NCI-H146 (cell line): ENCODE measurements around the gene MYO7B.
"Not testable (repeated sequence)": the region's sequence is repeated elsewhere in the genome, so short reads cannot be mapped to it uniquely, and the experiment has no call there.

Experiments
- DNase-seq: peaks from one replicate; lab custom pipeline; 2025; lab: John Stamatoyannopoulos, UW

The MYO7B gene

DNA sequence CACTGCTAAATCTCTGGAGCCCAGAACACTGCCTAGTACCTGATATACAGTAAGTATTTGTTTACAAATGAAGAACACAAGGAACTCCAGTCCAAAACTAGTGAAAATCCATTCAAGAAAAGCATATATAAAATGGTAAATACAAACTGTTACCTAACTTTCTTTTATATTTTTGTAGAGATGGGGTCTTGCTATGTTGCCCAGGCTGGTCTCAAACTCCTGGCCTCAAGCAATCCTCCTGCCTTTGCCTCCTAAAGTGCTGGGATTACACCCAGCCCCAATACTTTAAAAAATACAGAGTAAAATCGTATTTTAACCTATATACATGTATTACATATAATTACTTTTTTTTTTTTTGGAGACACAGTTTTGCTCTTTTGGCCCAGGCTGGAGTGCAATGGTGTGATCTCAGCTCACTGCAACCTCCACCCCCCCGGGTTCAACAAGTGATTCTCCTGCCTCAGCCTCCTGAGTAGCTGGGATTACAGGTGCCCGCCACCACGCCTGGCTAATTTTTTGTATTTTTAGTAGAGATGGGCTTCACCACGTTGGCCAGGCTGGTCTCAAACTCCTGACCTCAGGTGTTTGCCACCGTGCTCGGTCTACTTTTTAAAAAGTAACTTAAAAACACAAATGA lies 11.2 kb upstream of the MYO7B start:
- not testable (repeated sequence) for DNase-seq

DNA sequence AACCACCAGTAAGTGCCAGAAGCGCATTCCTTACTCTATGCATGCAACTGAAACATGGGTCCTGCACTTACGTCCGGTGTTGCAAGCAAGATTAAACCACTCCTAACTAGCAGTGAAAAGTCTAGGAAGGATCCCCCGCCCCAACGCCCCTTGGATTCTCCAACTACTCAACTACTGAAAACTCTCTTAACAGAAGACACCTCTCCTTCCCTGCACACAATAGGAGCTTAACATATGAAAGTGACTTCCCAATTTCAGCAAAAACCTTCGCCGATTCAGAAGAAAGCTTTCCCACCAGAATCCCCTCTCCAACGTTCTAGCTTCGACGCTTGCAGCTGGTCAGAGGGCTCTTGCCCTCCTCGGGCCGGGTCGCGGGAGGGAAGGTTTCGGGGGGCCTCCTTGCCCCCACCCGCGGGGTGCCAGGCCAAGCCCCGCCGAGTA lies 9.8 kb upstream of the MYO7B start:
- peak; percentile 56 for DNase-seq

DNA sequence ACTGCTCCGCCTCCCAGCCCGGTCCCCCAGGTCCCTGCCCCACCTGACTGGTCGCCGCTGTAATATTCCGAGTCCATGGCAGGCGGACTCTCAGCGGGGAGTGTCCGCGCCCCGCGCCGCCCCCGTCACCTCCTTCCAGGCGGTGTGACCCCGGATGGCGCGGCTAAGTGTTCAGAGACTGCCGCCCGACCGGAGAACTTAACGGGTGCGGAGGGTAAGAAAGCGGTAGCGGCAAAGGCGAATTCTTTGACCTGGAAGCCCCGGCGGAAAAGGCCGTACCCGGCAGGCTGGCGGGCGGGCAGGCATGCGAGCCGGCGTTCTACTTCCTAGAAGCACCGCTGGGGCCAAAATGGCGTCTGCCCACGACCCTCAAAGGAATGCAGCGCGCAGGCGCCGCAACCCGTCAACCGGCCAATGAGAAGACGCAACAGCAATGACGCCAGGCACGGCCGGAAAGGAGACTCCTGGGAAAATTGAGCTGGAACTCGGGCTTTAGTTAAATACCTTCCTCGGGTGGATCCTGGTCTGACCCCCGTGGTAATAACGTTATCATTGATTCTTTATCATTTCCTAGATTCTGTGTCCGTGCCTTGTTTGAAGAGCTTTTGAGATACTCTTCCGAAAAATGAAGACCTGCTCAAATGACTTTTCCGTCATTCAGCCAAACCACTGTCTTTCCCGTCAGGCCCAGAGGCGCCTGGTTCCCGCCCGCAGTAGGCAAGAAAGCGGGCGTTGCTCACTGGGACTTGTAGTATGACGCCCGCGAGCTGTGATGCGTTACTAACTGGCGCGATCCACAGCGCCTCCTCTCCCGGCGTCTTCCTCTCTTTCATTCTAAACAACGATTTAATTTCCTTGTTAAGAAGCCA lies 9.1 kb upstream of the MYO7B start, which contains the start of gene IWS1:
Gene IWS1 (minus strand): TSS at position 358 of the 869 bp plus-strand sequence. CDS start 281 bp downstream, at position 77.
- DNase-seq, result peak; percentile 98

DNA sequence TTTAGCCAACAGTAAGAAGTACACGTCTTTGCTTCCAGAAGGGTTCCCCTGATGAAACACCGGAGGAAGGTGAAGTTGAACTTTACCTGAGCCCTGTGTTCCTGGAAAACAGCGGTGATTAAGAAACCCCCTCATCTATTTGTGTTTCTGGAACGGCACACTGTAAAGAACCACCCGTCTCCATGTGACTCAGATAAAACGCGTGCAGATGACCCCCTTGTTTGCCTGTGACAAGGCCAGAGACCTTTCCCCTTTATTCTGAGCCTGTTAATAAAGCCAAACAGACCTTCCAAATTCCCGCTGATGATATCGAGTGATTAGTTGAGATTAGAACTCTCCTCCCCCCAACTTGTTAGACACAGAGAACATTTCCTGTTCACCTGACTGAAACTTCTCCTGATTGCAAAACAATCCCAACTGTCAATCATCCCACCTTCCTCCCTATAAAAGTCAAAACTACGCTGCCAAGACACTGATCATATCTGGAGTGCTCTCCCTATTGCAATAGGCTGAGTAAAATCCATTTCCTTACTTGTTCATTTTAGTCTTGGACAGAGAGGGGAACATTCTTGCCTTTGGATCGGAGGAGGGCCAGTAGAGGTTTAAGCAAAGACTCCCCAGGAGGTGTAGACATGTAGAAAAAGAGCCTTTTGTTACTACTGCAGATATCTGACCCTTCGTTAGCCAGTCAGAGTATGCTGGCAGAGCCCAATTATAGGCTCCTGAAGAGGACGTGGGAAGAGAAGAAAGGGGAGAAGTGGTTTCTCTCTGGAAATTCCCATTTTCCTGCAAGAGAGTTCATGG lies 8.3 kb upstream of the MYO7B start:
- DNase-seq, result peak; percentile 71

DNA sequence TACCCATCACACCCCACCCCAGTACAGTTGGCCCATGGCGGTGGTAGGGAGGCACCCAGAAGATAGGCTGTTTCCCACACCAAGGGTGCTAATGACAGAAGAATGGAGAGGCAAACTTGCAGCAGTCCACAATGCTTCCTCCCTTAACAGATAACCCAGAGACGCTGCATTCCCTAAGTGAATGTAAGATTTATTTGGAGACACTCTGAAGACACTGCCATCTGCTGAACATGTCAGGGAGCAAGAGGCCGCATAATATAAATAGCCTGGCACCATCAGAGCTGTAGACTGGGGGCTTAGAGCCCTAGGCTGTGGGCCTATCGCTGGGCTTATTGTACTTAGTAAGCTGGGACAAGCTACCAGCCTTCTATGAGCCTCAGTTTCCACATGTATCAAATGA lies 7.0 kb upstream of the MYO7B start:
- DNase-seq, result no peak

DNA sequence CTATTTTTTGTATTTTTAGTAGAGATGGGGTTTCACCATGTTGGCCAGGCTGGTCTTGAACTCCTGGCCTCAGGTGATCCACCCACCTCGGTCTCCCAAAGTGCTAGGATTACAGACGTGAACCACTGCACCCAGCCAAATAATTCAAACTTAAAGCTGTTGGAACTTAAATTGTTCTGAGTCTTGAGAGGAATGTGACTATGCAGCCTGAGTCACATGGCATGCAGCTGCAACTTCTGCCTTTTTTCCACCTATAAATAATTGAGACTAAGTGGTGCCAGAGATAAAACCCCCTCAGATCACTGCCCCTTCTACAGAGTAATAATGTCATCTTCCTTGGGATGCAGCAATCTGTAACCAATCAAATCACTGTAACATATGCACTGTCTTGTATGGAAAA lies 6.1 kb upstream of the MYO7B start:
- not testable (repeated sequence) for DNase-seq

DNA sequence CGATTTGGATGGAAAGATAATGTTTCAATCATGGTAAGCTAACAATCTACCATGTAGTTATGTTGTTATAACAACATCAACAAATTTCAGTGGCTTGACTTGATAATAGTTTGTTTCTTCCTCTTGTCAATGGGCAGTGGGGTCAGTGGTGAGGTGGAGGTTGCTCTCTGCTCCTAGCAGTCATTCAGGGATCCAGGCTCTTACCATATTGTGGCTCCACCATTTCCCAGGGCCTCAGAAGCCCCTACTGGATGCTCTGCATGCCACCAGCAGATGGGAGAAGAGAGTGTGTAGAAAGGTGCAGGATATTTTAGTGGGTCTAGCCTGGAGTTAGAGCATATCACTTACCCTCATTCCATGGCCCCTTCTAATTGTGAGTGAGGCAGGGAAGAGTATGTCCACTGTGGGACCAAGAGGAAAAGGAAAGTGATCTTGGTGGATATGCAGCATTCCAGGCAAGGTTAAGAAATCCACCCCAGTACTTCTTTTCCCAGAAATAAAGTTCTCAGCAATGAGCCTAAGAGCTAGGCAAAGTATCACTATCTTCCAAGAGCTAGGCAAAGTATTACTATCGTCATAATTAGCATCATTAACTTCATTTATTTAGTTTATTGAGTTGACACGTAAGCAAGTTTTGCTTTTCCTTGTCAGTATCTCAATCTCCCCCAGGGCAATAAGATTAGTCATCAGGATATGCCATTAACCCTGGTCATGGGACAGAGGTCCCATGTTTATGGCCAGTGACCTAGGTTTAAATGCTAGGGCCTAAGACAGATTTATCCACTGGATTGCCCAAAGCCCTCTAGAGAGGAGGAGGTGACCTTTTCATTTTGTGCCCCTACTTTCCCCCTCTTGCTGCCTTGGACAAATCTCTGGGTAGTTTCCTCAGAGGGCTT lies 5.0 kb upstream of the MYO7B start:
- DNase-seq, result no peak

DNA sequence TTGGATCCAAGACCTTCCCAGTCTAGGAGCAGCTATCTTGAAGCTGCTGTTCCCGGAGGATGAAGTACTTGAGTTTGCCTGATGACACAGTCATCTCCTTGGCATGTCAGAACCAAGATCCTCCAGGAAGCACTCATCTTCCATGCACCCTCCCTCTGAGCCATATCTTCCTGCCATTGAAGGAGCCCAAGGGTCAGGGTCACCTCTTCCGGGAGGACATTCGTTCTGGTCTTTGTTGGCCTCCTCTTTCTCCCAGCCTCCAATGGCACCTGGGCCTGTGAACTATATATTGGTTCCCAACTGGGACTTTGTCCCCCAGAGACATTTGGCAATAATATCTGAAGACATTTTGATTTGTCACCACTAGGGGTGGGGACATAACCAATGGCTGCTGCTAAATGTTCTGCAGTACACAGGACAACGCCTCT lies 4.2 kb upstream of the MYO7B start:
- DNase-seq, result no peak

DNA sequence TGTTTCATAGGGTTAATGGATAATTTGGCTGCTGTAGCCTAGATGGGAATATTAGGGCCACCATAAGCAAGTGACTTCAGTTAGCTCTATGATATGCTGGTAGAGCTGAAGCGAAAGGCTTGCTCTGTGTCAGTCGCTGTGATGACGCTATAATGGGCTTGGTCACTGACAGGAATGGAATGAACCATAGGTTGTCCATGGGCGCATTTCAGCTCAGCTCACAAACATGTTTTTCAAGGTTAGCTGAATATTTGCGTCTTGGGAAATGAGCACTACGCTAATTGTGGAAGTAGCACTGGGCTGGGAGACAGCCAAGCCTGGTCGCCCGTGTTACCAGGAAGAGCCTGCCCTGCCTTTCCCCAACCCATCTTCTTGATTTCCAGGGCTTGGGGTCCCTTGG lies 3.2 kb upstream of the MYO7B start:
- no peak for DNase-seq

DNA sequence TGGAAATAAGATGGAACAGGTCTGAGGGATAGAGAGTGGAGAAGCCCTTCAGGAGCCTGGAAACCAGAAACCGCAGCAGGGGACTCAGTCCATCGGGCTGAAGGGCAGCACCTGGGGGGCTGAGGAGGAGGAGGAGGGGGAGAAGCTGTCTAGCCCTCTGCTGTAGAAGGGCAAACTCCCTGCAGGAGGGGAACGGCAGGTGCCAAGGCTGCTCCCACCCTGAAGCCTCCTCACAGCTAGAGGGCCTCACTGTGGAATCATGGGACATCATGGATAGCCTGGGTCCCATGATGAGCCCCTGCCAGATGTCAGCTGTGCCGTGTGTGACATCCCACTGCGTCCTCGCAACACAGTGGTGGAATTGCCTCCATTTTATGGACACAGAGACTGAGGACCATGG lies 435 bp downstream of the MYO7B start:
- DNase-seq, result peak; percentile 75

DNA sequence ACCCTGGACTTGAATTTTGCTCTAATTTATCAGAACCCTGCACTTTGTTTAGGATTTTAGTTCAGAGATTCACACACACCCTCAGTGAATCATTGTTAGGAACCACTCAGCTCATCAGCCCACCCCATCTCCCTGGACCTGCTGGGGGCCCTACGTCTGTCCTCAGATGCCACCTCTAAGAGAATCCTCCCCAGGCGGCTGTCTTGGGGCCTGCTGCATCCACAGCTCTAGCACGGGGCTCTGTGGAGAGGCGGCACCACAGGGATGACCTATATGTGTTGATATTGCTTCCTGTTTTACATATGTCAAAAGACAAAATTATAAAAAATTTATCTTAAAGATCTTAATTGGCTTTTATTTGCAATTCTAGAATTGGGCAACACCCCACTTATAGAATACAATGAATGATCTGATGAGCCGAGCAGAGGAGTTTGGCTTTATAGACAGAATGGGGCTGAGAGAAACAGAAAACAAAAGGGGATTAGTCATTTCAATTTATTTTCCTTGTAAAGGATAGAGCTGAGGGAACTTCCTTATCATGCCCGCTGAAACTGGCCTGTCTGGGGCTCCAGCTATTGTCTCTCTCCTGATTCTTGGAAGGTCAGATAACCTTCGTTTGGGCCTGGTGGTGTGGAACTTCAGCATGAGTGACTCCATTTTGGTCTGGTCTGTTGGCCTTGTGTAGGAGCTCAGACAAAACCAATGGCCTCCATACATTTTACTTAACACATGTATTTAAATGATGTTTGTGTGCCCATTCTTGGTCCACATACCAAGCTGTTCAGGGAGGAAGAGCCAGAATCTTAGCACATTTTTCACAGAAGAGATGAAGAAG lies 1.4 kb downstream of the MYO7B start:
- no peak for DNase-seq

DNA sequence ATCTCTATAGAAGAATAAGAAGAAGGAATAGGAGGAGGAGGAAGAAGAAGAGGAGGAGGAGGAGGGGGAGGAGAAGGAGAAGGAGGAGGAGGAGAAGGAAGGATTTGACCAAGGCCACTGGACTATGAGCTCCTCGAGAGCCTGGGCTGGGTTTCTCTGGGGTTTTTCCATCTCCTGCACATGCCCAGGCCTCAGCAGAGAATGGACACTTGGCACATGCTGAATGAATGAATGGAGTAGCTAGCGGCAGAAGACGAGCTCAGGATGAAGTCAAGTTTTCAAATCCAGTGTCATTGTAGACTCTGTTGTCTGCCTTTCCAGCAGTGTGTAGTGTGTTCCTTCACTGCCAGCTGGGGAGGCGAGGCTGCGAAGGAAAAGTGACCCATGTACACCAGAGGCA lies 2.2 kb downstream of the MYO7B start:
- no peak for DNase-seq

DNA sequence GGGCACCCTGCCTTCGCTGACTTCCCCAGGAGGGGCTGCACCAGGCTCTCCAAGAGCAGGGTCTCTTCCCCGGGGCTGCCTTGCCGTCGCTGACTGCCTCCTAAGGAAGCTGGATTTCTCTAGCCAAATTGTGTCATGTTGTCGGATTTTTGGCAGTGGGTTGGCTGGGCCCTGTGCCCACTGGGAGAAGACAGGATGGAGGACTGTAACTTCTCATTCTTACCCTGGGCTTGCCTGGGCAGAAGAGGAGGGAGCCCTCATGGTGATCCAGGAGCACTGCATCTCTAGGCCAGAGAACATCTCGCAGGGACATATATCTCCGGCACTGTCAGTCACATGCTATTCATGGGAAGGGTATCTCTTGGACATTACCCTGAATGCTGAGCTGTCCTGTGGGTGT lies 6.3 kb downstream of the MYO7B start:
- DNase-seq, result no peak

DNA sequence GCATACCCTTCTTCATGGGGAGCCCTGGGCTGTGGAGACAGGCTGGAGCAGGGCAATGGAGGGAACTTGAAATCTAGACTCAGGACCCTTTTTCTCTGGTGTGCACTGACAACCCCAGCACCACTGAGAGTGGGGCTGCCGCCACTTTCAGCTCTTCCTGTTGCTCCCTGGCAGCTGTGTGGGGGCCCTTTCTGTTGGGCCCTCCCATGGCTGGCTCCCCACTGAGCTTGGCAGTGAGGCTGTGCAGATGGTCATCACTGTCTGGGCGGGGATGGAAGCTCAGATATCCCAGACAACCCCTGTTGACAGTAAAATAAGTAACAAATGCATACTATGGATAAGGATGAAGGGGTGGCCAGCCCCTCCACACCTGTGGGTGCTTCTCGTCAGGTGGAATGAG lies 6.7 kb downstream of the MYO7B start:
- peak; percentile 74 for DNase-seq

DNA sequence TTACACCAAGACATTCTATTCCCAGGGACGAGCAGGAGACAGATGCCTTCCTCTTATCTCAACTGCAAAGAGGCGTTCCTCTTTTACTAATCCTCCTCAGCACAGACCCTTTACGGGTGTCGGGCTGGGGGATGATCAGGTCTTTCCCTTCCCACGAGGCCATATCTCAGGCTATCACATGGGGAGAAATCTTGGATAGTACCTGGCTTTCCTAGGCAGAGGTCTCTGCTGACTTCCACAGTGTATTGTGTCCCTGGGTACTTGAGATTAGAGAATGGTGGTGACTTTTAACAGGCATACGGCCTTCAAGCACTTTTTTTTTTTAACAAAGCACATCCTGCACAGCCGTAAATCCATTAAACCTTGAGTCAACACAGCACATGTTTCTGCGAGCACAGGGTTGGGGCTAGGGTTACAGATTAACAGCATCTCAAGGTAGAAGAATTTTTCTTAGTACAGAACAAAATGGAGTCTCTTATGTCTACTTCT lies 7.6 kb downstream of the MYO7B start:
- peak; percentile 54 for DNase-seq

DNA sequence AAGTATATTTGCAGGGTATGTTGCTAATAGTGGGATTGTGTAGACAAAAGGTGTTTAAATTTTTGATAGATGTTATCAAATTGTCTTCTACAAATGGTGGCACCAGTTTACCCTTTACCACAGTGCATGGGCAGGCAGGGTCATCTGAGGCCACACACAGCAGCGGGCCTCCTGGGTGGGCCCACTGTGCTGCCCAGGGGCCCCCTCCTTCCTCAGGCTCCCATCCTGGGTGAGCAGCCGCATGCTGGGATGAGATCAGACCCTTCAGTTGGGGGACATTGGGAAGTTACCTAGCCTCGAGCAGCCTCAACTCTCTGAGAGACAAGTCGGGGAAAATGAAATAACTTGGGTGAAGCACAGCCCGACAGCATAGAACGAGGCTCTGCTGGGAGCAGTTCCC lies 9.7 kb downstream of the MYO7B start:
- DNase-seq, result no peak

DNA sequence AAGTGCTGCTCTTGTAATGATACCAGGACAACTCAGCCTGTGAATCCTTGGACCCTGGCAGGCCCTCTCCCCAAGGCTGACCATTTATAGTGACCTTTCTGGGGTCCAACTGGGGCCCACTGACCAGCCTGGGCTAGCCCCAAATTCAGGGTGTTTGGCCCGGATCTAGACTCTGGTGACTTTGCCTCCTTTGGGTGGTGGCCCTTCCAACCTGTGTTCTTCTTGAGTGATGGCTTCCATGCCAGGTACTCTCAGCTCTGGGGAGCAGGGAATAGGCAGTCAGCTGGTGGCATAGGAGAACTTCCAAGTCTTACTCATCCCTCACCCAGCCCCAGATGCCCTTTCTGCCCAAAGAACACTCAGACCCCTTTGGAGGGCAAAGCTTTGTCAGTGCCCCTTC lies 10.3 kb downstream of the MYO7B start:
- no peak for DNase-seq

DNA sequence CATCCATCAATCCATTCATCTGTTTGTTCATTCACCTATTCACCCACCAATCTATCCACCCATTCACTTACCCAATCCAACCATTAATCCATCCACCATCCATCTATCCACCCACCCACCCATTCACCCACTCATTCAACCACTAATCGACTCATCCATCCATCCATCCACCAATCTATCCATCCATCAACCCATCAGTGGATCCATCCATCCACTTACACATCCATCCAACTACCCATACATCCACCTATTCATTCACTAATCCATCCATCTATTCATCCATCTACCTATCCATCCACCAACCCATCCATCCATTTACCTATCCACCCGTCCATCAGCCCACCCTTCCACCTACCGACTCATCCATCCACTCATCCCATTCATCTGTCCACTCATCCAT lies 11.3 kb downstream of the MYO7B start:
- no peak for DNase-seq

DNA sequence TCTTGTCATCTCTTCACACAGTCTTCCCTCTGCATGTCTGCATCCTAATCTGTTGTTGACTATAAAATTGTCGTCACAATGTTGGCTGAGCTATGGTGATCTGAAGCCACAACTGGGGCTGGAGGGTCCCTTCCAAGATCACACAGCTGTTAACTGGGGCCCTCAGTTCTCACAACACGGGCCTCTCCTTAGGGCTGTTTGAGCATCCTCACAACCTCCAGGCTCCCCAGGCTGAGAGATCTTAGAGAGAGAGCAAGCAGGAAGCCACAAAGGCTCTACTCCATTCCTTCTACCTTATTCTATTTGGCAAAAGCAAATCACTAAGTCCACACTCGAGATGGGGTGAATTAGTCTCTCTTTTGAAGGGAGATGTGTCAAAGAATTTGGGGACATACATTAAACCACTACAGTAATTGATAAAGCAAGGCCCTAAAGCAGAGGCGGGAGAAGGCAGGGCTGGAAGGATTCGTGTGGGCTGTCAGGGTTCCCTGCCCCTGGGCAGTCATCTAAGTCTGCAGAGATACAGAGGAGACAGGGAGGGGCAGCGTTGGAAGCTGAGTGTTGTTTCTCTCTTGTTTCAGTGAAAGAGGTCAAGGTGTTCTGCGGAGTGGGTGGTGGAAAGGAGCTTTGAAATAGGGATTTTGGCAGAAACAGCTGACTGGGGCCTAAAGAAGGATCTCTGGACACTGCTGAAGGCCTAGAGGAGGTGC lies 15.9 kb downstream of the MYO7B start:
- no peak for DNase-seq

DNA sequence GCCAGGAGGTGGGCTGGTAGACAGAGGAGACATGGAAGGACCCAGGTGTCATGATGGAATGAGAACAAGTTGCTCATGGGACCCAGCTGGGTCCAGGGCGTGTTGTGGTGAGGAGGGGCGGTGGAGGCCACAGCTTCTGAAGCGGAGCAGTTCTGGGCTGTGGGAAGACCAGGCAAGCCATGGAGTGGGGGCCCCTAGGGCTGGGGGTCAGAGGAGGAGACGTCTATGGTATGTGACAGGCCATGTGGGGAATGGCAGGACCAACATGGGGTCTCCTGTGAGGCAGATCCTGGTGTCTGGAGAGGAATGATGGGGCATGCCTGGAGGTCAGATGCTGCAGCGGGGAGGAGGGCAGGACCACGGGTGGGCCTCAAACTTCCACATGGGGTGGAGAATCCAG lies 16.9 kb downstream of the MYO7B start:
- no peak for DNase-seq
